NCI-H146 treated with DMSO at 0.1 percent for 48 hours (cell line): ENCODE measurements around the gene NAMPT.

Source experiments
- DNase-seq: peaks from one replicate; lab custom pipeline; 2025; ENCODE audit not compliant: unreplicated experiment; lab: John Stamatoyannopoulos, UW

Gene NAMPT

GRCh38 chr7:106276513-106276912 is 8.3 kb downstream of the NAMPT start:
- DNase-seq = no peak

DNA sequence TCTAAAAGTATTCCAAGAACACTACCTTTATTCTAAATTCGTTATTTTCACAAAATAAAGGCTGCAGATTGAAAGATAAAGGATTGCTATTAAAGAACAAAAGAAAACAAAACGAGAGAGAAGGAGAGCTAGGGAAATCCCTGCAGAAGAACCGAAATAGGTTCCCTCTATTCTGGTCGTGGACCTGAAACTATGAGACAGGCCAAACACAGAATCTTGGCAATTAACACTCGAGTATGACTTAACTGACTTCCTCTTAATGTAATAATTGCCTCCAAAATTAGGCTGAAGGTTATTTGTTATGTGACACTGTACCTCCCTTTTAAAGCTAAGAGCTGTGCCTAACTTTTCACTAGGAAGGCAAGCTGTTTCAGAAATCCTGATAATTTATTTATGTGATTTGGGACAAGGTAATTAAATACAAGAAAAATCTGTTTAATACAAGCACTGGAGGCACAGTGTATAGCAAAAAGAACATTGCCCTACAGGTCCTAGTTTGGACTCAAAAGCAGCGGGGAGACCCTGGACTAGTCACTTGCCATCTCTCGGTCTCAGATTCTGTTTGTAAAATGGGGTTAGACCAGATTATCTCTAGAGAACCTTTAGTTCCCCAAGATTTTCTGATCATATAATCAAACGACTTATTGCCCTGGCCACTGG is 11.6 kb downstream of the NAMPT start:
- no peak for DNase-seq

GRCh38 chr7:106270122-106270977 is 14.4 kb downstream of the NAMPT start:
- no peak for DNase-seq

GRCh38 chr7:106269254-106269961 is 15.4 kb downstream of the NAMPT start:
- no peak for DNase-seq

DNA sequence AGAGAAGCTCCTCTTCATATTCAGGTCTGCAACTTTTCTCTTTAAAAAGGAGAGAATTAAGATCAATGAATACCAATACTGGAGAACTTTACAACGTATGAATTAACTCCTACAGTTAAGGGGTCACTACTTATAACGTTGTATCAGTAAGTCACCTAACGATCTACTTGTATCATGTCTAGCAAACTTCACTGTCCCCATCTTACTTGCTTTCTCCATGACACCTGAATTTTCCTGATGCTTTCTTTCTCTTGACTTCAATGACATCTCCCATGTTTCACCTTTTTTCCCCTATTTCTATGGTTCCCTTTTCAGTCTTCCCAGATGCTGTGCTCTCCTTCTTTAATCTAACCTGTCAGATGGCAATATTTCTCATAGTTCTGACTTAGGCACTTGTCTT is 19.6 kb downstream of the NAMPT start:
- DNase-seq = no peak

- DNase-seq = no peak
Measured at GRCh38 chr7:106262221-106262881, 22.4 kb downstream of the NAMPT start.

- no peak for DNase-seq
Measured at GRCh38 chr7:106260136-106260561, 24.6 kb downstream of the NAMPT start.

GRCh38 chr7:106258789-106259188 is 26.0 kb downstream of the NAMPT start:
- no peak for DNase-seq

- DNase-seq = no peak
Measured at GRCh38 chr7:106257752-106258151, 27.0 kb downstream of the NAMPT start.

DNA sequence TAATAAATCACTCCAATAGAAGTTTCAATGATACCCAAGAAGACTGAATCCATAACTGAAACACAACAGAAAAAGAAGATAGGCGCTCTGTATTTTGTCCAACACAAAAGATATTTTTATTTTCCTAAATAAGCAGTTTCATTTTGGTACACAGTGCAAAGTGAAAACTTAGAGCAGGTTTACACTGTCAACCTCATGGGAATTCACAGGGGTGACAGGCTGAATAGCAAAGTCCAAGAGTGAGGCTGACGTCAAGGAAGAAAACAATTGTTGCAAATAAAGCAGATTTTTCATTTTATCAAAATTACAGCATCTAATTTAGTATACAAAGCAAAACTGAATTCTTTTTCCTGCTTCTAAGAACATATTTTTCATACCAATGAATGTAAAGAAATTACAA is 28.6 kb downstream of the NAMPT start:
- DNase-seq = no peak

DNA sequence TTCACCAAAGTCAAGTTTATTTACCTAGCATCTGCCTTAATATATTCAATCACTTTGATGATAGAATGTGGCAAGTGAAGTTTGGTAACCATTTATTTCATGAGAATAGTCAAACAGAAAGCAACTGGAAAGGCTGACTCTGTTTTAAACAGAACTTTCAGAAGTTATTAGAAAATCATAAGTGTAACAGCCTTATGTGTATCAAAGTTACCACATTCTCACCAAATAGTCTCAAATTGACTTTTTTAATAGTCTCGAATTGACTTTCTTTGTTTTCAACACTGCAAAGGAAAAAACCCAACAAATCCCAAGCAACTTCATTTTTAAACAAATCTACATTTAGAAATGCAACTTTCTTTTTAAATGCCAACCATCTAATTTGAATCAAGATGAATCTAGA is 29.5 kb downstream of the NAMPT start:
- DNase-seq = no peak

GRCh38 chr7:106254525-106255116 is 30.2 kb downstream of the NAMPT start:
- DNase-seq = no peak

- no peak for DNase-seq
Measured at GRCh38 chr7:106252568-106252967, 32.2 kb downstream of the NAMPT start.

DNA sequence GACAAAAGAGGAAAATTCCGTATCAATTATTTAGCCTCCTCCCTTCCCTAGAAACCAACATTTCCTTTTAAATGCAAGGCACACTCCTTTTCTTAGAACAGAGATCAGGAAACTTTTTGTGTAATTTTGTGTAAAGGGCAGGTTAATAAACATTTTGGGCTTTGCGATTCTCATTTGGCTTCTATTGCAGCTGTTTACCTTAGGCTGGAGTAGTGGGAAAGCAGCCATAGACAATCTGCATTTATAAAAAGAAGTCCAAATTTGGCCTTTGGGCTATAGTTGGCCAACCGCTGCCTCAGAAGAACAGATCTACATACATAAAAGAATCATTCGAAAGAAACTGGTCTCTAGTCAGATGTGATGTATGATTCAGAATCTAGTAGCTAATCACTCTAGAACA is 35.3 kb downstream of the NAMPT start:
- no peak for DNase-seq

DNA sequence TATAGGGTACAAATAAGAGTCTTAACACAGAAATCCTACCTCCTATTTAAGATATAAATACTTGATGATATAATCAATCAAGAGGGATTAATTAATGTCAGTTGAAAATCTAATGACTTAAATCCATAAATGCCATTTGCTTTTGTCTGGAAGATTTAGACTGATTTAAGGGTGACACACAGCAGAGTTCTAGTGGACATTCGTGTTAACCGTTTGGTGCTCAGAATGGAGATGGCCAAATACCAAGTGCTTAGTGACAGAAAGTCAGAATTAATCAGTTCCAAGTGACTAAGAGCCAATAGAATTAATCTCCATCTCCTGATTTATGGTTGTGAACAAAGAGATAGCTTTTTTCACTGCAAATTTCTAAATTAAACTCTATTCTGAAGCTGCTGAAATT is 36.2 kb downstream of the NAMPT start:
- DNase-seq = no peak

- DNase-seq = no peak
Measured at GRCh38 chr7:106247841-106248240, 36.9 kb downstream of the NAMPT start.

GRCh38 chr7:106246902-106247711 is 37.7 kb downstream of the NAMPT start:
- DNase-seq = no peak

DNA sequence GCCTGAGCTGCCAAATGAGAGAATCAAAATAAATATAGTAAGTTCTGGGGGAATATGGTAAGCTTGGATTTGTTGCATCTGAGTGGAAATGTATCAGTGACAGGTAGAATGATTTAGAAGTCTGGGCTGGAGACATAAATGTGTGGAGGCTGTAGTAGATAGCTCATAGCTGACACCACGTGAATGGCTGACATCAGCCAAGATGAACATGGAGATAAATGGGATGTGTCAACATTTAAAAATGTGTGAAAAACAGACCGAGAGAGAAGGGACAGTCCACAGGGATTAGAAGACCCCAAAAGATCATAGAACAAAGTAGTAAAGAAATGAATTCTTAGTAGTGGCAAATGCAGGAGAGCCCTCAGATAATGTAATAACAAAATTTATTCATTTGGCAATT is 40.9 kb downstream of the NAMPT start:
- no peak for DNase-seq

- no peak for DNase-seq
Measured at GRCh38 chr7:106239406-106239805, 45.4 kb downstream of the NAMPT start.

DNA sequence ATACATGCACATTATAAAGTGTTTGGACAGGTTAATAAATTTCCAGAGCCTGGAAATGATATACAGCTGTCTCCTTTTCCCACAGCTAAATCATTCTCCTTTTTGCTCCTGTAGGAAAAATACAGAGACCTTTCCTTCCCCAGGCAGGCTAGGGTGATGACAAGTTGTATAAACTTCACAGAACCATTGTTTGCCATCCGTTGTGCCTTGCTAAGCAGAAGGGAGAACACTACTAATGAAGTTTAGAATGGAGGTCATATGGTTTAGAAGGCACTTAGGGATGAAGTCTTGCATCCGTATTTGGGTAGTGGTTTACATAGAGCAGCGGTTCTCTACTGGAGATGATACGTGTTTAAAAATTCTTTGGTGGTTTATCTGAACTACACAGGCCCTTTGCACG is 46.0 kb downstream of the NAMPT start:
- no peak for DNase-seq
